GM18526 (cell line): ENCODE data around the gene COQ10A.

Source experiments
- POLR2A ChIP-seq: IDR thresholded peaks from 3 replicates; pipeline ENCODE4 v1.6.1; 2011; ENCODE audit not compliant: insufficient read length; ENCODE audit errors: extremely low read depth

COQ10A gene

GRCh38 chr12:56258820-56259183 is 7.9 kb upstream of the COQ10A start:
- no peak for TF ChIP-seq POLR2A

- TF ChIP-seq POLR2A: no peak
These were observed 6.4 kb upstream of the COQ10A start for GRCh38 chr12:56260380-56260779.

- TF ChIP-seq POLR2A: no peak
These were observed 5.8 kb upstream of the COQ10A start for GRCh38 chr12:56260921-56261320.

- TF ChIP-seq POLR2A: no peak
These were observed 5.1 kb upstream of the COQ10A start for GRCh38 chr12:56261503-56262232.

GRCh38 chr12:56267443-56268071 is 815 bp downstream of the COQ10A start:
- TF ChIP-seq POLR2A: no peak

- no peak for TF ChIP-seq POLR2A
These were observed 4.3 kb downstream of the COQ10A start for GRCh38 chr12:56271031-56271430.

GRCh38 chr12:56274299-56274698 is 7.6 kb downstream of the COQ10A start:
- TF ChIP-seq POLR2A: no peak

GRCh38 chr12:56278905-56279304 is 12.2 kb downstream of the COQ10A start:
- no peak for TF ChIP-seq POLR2A

- no peak for TF ChIP-seq POLR2A
These were observed 14.1 kb downstream of the COQ10A start for GRCh38 chr12:56280849-56281248.

GRCh38 chr12:56282030-56282429 is 15.3 kb downstream of the COQ10A start:
- no peak for TF ChIP-seq POLR2A

- no peak for TF ChIP-seq POLR2A
These were observed 15.8 kb downstream of the COQ10A start for GRCh38 chr12:56282579-56282978.

GRCh38 chr12:56286044-56286830 is 19.5 kb downstream of the COQ10A start:
- TF ChIP-seq POLR2A: no peak

GRCh38 chr12:56288705-56289387 is 22.1 kb downstream of the COQ10A start:
- TF ChIP-seq POLR2A: no peak

GRCh38 chr12:56293795-56294194 is 27.1 kb downstream of the COQ10A start:
- no peak for TF ChIP-seq POLR2A

- TF ChIP-seq POLR2A: no peak
These were observed 29.6 kb downstream of the COQ10A start for GRCh38 chr12:56296295-56296694.

- TF ChIP-seq POLR2A: no peak
These were observed 30.7 kb downstream of the COQ10A start for GRCh38 chr12:56297400-56297799.

GRCh38 chr12:56298828-56299227 is 32.1 kb downstream of the COQ10A start:
- TF ChIP-seq POLR2A: no peak
